EL (cell line): ENCODE data around the gene CGNL1.

Experiments
- DNase-seq: peaks from one replicate; pipeline ENCODE4 v3.0.0-alpha.2; 2016

The CGNL1 gene

GRCh38 chr15:57528940-57529565 is 152.7 kb downstream of the CGNL1 start:
- DNase-seq, result no peak

- DNase-seq, result no peak
These were observed 153.4 kb downstream of the CGNL1 start for GRCh38 chr15:57529748-57530147.

GRCh38 chr15:57532731-57533447 is 156.6 kb downstream of the CGNL1 start:
- no peak for DNase-seq

GRCh38 chr15:57533448-57533799 is 157.1 kb downstream of the CGNL1 start:
- no peak for DNase-seq

- no peak for DNase-seq
These were observed 158.0 kb downstream of the CGNL1 start for GRCh38 chr15:57534281-57534680.

- peak; percentile 86 for DNase-seq
These were observed 160.8 kb downstream of the CGNL1 start for GRCh38 chr15:57537072-57537471.

- DNase-seq, result no peak
These were observed 161.4 kb downstream of the CGNL1 start for GRCh38 chr15:57537488-57538264.

GRCh38 chr15:57538265-57538529 is 161.9 kb downstream of the CGNL1 start:
- no peak for DNase-seq

- no peak for DNase-seq
These were observed 162.5 kb downstream of the CGNL1 start for GRCh38 chr15:57538821-57539220.

- DNase-seq, result no peak
These were observed 163.9 kb downstream of the CGNL1 start for GRCh38 chr15:57540211-57540610.

- no peak for DNase-seq
These were observed 164.4 kb downstream of the CGNL1 start for GRCh38 chr15:57540736-57541135.

GRCh38 chr15:57541271-57541670 is 165.0 kb downstream of the CGNL1 start:
- DNase-seq, result no peak

- DNase-seq, result peak; percentile 70
These were observed 165.7 kb downstream of the CGNL1 start for GRCh38 chr15:57541805-57542504.

GRCh38 chr15:57542505-57542817 is 166.2 kb downstream of the CGNL1 start:
- no peak for DNase-seq

GRCh38 chr15:57544848-57545480 is 168.7 kb downstream of the CGNL1 start:
- DNase-seq, result no peak

- DNase-seq, result no peak
These were observed 169.7 kb downstream of the CGNL1 start for GRCh38 chr15:57545995-57546394.

GRCh38 chr15:57547243-57547755 is 171.0 kb downstream of the CGNL1 start:
- no peak for DNase-seq

GRCh38 chr15:57548351-57548750 is 172.0 kb downstream of the CGNL1 start:
- no peak for DNase-seq

GRCh38 chr15:57548835-57549234 is 172.5 kb downstream of the CGNL1 start:
- no peak for DNase-seq

GRCh38 chr15:57549935-57550334 is 173.6 kb downstream of the CGNL1 start:
- no peak for DNase-seq

GRCh38 chr15:57550640-57551039 is 174.3 kb downstream of the CGNL1 start:
- no peak for DNase-seq

- DNase-seq, result peak; percentile 94
These were observed 175.7 kb downstream of the CGNL1 start for GRCh38 chr15:57551715-57552677.
